K562 (cell line): ENCODE measurements around the gene MAST1. TPM values are rescaled to one million over a fixed set of nuclear protein-coding genes. Genes with fewer than 3 reads are reported as not detected.

Source experiments
- CCNT2 ChIP-seq: IDR thresholded peaks from 2 replicates; pipeline ENCODE4 v1.6.1; 2011; ENCODE audit warnings: borderline replicate concordance, low read depth, mild to moderate bottlenecking, moderate library complexity, mixed read lengths, low read length; ENCODE audit not compliant: insufficient read length; ENCODE audit errors: extremely low read depth
- CHCHD3 ChIP-seq: fragments of 250-450 bp; sonication (Bioruptor Pico); IDR thresholded peaks from 2 replicates; pipeline ENCODE4 v2.1.2; 2022; ENCODE audit warnings: mild to moderate bottlenecking
- GATAD2B ChIP-seq: fragments of 450-650 bp; IDR thresholded peaks from 2 replicates; pipeline ENCODE4 v1.6.1; 2017; ENCODE audit warnings: mild to moderate bottlenecking, borderline replicate concordance
- HNRNPH1 ChIP-seq: fragments of 200-400 bp; formaldehyde crosslinking; optimal IDR thresholded peaks from 2 replicates; pipeline ENCODE3; 2017; ENCODE audit warnings: low read depth, mild to moderate bottlenecking, low read length, moderate library complexity
- POLR3A ChIP-seq: IDR thresholded peaks from 2 replicates; pipeline ENCODE4 v1.6.1; 2011; ENCODE audit warnings: borderline replicate concordance, mild to moderate bottlenecking, moderate library complexity; ENCODE audit not compliant: insufficient read length, insufficient read depth; ENCODE audit errors: extremely low read depth
- SMAD2 ChIP-seq: fragments of 150-350 bp; IDR thresholded peaks from 2 replicates; pipeline ENCODE4 v1.6.1; 2014; ENCODE audit warnings: low read depth, mild to moderate bottlenecking, low read length
- SP1 ChIP-seq: sonication (generic); formaldehyde crosslinking; IDR thresholded peaks from 2 replicates; pipeline ENCODE4 v1.8.1; 2022; ENCODE audit warnings: mild to moderate bottlenecking, missing genetic modification reagents
- TRIM24 ChIP-seq, 2 experiments: fragments of 450-650 bp; IDR thresholded peaks; 2 replicates each; pipeline ENCODE4 v1.6.1; 2016
- XRCC5 ChIP-seq: fragments of 200-400 bp; formaldehyde crosslinking; IDR thresholded peaks from 2 replicates; pipeline ENCODE4 v1.6.1; 2017; ENCODE audit warnings: low read depth, mild to moderate bottlenecking, low read length
- ZNF197 ChIP-seq: fragments of 200-800 bp; sonication (Bioruptor generic); IDR thresholded peaks from 2 replicates; pipeline ENCODE4 v1.6.1; 2016; ENCODE audit warnings: low read depth, missing genetic modification characterization, missing compliant biosample characterization
- ZNF347 ChIP-seq: fragments of 450-650 bp; formaldehyde crosslinking; IDR thresholded peaks from 2 replicates; pipeline ENCODE4 v1.4.0; 2020; ENCODE audit warnings: low read depth, mild to moderate bottlenecking, moderate library complexity
- ZNF445 ChIP-seq: fragments of 250-450 bp; sonication (Bioruptor Pico); IDR thresholded peaks from 2 replicates; pipeline ENCODE4 v1.4.0; 2020; ENCODE audit warnings: low read depth, mild to moderate bottlenecking, moderate library complexity
- ZNF561 ChIP-seq: fragments of 450-650 bp; formaldehyde crosslinking; conservative IDR thresholded peaks from 2 replicates; pipeline ENCODE4 v1.4.0; 2020; ENCODE audit warnings: mild to moderate bottlenecking, moderate library complexity
- ZNF695 ChIP-seq: fragments of 450-650 bp; formaldehyde crosslinking; IDR thresholded peaks from 2 replicates; pipeline ENCODE4 v1.4.0; 2020; ENCODE audit warnings: mild to moderate bottlenecking, moderate library complexity
- polyA plus RNA-seq, 8 experiments: library from polyadenylated mRNA; depleted of rRNA in 4 of 8; stranded (reverse) in 5 of 8; unstranded in 3 of 8; fragments of >200 nt; fragmentation: Nextera tagmentation in 2 of 8; fragmentation: Illumina TruSeq in 1 of 8; extraction: Ambion mirVana in 2 of 8; extraction: Trizol in 1 of 8; gene quantifications; 2 replicates each; pipeline versions ENCODE4 v1.2.1 to v1.2.3, GENCODE V29; 2011 to 2014; ENCODE audit warnings: inconsistent platforms in 1 of 8, missing spikeins in 1 of 8
- total RNA-seq, 7 experiments: library from RNA; depleted of rRNA in 6 of 7; stranded (reverse); fragments of >200 nt in 6 of 7; fragmentation: Illumina TruSeq in 2 of 7; extraction: Trizol in 2 of 7; gene quantifications; 2 replicates each; pipeline versions ENCODE4 v1.2.1 to v1.2.3, GENCODE V29; 2011 to 2021; ENCODE audit warnings: low replicate concordance in 1 of 7
- TF ChIP-seq, protein P1 (sequence below): fragments of 450-650 bp; IDR thresholded peaks from 2 replicates; pipeline ENCODE4 v1.6.1; 2016; ENCODE audit warnings: mild to moderate bottlenecking, moderate library complexity
- TF ChIP-seq, protein P2 (sequence below): fragments of 450-650 bp; IDR thresholded peaks from 2 replicates; pipeline ENCODE4 v1.6.1; 2016; ENCODE audit warnings: low read depth, mild to moderate bottlenecking, moderate library complexity

Gene MAST1
- total and polyA plus RNA-seq, 9 of the 15 experiments (the other 6 are each of a cell fraction or from before 2014, with no cell fraction given), result 0.48 to 10.3 (median 3.9) TPM

DNA sequence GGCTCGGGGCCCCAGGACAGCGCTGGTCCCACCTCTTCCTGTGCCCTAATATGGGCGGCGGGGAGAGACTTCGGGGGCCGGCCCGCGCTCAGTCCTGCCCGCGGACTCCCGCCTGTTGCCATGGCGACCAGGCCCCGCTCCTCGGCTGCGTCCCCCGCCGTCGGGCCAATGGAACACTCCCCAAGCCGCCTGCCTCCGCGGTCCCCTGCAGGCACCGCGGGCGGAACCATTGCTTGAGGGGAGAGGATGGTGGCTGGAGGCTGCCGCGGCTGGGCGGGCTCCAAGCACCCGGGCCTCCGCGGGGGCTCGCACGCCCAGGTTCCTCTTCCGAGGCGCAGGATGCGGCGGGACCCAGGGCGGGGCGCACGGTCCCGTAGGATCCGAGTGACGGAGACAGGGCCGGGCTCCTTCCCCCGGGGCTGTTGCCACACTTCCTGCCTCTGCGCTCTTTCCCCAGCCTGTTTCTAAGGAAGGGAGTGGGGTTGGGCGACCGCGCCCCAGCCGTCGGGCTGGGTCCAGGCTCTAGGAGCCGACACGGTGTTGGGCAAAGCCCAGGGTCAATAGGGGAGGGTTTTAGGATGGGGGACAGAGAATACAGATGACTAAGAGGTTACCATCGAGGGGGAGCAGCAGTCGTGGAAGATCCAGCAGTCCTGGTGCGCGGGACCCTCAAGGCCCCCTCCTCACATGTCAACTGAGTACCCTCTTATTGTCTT is 48.3 kb upstream of the MAST1 start (continued):
- TF ChIP-seq, protein P1, sequence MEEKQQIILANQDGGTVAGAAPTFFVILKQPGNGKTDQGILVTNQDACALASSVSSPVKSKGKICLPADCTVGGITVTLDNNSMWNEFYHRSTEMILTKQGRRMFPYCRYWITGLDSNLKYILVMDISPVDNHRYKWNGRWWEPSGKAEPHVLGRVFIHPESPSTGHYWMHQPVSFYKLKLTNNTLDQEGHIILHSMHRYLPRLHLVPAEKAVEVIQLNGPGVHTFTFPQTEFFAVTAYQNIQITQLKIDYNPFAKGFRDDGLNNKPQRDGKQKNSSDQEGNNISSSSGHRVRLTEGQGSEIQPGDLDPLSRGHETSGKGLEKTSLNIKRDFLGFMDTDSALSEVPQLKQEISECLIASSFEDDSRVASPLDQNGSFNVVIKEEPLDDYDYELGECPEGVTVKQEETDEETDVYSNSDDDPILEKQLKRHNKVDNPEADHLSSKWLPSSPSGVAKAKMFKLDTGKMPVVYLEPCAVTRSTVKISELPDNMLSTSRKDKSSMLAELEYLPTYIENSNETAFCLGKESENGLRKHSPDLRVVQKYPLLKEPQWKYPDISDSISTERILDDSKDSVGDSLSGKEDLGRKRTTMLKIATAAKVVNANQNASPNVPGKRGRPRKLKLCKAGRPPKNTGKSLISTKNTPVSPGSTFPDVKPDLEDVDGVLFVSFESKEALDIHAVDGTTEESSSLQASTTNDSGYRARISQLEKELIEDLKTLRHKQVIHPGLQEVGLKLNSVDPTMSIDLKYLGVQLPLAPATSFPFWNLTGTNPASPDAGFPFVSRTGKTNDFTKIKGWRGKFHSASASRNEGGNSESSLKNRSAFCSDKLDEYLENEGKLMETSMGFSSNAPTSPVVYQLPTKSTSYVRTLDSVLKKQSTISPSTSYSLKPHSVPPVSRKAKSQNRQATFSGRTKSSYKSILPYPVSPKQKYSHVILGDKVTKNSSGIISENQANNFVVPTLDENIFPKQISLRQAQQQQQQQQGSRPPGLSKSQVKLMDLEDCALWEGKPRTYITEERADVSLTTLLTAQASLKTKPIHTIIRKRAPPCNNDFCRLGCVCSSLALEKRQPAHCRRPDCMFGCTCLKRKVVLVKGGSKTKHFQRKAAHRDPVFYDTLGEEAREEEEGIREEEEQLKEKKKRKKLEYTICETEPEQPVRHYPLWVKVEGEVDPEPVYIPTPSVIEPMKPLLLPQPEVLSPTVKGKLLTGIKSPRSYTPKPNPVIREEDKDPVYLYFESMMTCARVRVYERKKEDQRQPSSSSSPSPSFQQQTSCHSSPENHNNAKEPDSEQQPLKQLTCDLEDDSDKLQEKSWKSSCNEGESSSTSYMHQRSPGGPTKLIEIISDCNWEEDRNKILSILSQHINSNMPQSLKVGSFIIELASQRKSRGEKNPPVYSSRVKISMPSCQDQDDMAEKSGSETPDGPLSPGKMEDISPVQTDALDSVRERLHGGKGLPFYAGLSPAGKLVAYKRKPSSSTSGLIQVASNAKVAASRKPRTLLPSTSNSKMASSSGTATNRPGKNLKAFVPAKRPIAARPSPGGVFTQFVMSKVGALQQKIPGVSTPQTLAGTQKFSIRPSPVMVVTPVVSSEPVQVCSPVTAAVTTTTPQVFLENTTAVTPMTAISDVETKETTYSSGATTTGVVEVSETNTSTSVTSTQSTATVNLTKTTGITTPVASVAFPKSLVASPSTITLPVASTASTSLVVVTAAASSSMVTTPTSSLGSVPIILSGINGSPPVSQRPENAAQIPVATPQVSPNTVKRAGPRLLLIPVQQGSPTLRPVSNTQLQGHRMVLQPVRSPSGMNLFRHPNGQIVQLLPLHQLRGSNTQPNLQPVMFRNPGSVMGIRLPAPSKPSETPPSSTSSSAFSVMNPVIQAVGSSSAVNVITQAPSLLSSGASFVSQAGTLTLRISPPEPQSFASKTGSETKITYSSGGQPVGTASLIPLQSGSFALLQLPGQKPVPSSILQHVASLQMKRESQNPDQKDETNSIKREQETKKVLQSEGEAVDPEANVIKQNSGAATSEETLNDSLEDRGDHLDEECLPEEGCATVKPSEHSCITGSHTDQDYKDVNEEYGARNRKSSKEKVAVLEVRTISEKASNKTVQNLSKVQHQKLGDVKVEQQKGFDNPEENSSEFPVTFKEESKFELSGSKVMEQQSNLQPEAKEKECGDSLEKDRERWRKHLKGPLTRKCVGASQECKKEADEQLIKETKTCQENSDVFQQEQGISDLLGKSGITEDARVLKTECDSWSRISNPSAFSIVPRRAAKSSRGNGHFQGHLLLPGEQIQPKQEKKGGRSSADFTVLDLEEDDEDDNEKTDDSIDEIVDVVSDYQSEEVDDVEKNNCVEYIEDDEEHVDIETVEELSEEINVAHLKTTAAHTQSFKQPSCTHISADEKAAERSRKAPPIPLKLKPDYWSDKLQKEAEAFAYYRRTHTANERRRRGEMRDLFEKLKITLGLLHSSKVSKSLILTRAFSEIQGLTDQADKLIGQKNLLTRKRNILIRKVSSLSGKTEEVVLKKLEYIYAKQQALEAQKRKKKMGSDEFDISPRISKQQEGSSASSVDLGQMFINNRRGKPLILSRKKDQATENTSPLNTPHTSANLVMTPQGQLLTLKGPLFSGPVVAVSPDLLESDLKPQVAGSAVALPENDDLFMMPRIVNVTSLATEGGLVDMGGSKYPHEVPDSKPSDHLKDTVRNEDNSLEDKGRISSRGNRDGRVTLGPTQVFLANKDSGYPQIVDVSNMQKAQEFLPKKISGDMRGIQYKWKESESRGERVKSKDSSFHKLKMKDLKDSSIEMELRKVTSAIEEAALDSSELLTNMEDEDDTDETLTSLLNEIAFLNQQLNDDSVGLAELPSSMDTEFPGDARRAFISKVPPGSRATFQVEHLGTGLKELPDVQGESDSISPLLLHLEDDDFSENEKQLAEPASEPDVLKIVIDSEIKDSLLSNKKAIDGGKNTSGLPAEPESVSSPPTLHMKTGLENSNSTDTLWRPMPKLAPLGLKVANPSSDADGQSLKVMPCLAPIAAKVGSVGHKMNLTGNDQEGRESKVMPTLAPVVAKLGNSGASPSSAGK, result no peak
- TF ChIP-seq ZNF695 (no peak), GATAD2B (no peak), CHCHD3 (CRISPR knock-in tag) (no peak), ZNF561 (CRISPR knock-in tag) (no peak), SMAD2 (no peak), TRIM24 (IDR thresholded peaks at IDR 0.05) (peak in 1 of 2 experiments; percentile 76; a peak in 2 of 4 replicates), ZNF197 (CRISPR knock-in tag) (no peak), HNRNPH1 (no peak), SP1 (CRISPR knock-in tag) (peak; percentile 87), XRCC5 (peak; percentile 71; the same call in 1 of the 2 replicates), CCNT2 (peak; percentile 76), POLR3A (no peak), ZNF347 (CRISPR knock-in tag) (no peak), ZNF445 (no peak)
- TF ChIP-seq, protein P2, sequence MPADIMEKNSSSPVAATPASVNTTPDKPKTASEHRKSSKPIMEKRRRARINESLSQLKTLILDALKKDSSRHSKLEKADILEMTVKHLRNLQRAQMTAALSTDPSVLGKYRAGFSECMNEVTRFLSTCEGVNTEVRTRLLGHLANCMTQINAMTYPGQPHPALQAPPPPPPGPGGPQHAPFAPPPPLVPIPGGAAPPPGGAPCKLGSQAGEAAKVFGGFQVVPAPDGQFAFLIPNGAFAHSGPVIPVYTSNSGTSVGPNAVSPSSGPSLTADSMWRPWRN, result no peak
